GM23248 (cell line): ENCODE data around the gene NR5A2. TPM values are rescaled to one million over a fixed set of nuclear protein-coding genes. Genes with fewer than 3 reads are reported as not detected.

Experiments
- DNase-seq: peaks from one replicate; pipeline ENCODE4 v3.0.0-alpha.2; 2015
- H2AFZ ChIP-seq: fragments of 200-600 bp; sonication (generic); 2 replicates; pipeline ENCODE4 v1.6.1; 2016; ENCODE audit warnings: antibody characterized with exemption
- H3F3A ChIP-seq: fragments of 200-600 bp; sonication (generic); 2 replicates; pipeline ENCODE4 v1.6.1; 2016; ENCODE audit warnings: mild to moderate bottlenecking, antibody characterized with exemption, mixed run types; ENCODE audit not compliant: insufficient read depth
- H3K27ac ChIP-seq: fragments of 200-600 bp; sonication (generic); 2 replicates; pipeline ENCODE4 v1.5.1; 2016; ENCODE audit warnings: mild to moderate bottlenecking
- H3K27me3 ChIP-seq: fragments of 200-600 bp; sonication (generic); replicated peaks from 2 replicates; pipeline ENCODE4 v1.6.1; 2016; ENCODE audit warnings: mild to moderate bottlenecking; ENCODE audit not compliant: insufficient read depth
- H3K36me3 ChIP-seq: fragments of 200-600 bp; sonication (generic); 2 replicates; pipeline ENCODE4 v1.6.1; 2016; ENCODE audit warnings: low read depth, mild to moderate bottlenecking
- H3K4me1 ChIP-seq: fragments of 200-600 bp; sonication (generic); 2 replicates; pipeline ENCODE4 v1.6.1; 2016; ENCODE audit warnings: mild to moderate bottlenecking; ENCODE audit not compliant: insufficient read depth
- H3K4me2 ChIP-seq: fragments of 200-600 bp; sonication (generic); one replicate; pipeline ENCODE4 v1.6.1; 2016; ENCODE audit warnings: mild to moderate bottlenecking; ENCODE audit not compliant: unreplicated experiment
- H3K4me3 ChIP-seq: fragments of 200-600 bp; sonication (generic); 2 replicates; pipeline ENCODE4 v1.5.1; 2016; ENCODE audit warnings: mild to moderate bottlenecking
- H3K79me2 ChIP-seq: fragments of 200-600 bp; sonication (generic); 2 replicates; pipeline ENCODE4 v1.6.1; 2016; ENCODE audit warnings: mild to moderate bottlenecking; ENCODE audit not compliant: insufficient read depth
- H3K9ac ChIP-seq: fragments of 200-600 bp; sonication (generic); 2 replicates; pipeline ENCODE4 v1.6.1; 2016; ENCODE audit warnings: mild to moderate bottlenecking
- H3K9me2 ChIP-seq: fragments of 200-600 bp; sonication (generic); 2 replicates; pipeline ENCODE4 v1.6.1; 2016; ENCODE audit warnings: mixed run types, mild to moderate bottlenecking, moderate library complexity; ENCODE audit not compliant: insufficient read depth
- H3K9me3 ChIP-seq: fragments of 200-600 bp; sonication (generic); one replicate; pipeline ENCODE4 v1.6.1; 2017; ENCODE audit warnings: low read depth
- H4K20me1 ChIP-seq: fragments of 200-600 bp; sonication (generic); 2 replicates; pipeline ENCODE4 v1.6.0; 2016; ENCODE audit not compliant: insufficient read depth
- EZH2 ChIP-seq: fragments of 200-600 bp; sonication (generic); IDR thresholded peaks from 2 replicates; pipeline ENCODE4 v1.6.1; 2018; ENCODE audit warnings: antibody characterized with exemption, mild to moderate bottlenecking; ENCODE audit not compliant: insufficient read depth, poor library complexity, severe bottlenecking
- EZH2phosphoT487 ChIP-seq: fragments of 200-600 bp; sonication (generic); IDR thresholded peaks from 2 replicates; pipeline ENCODE4 v1.6.1; 2018; ENCODE audit warnings: antibody characterized with exemption, moderate library complexity, mild to moderate bottlenecking, low read depth; ENCODE audit not compliant: insufficient read depth
- WGBS, 2 experiments: methylation state at CpG; one replicate each; pipeline ENCODE4 v1.1.6; 2015 to 2017; ENCODE audit warnings: low lambda C conversion rate in 2 of 2, low coverage in 1 of 2; ENCODE audit errors: missing lambda C conversion rate in 2 of 2; 5-methylcytosine and 5-hydroxymethylcytosine counted together
- in situ Hi-C: fragments of 300-500 bp; cut with MboI; formaldehyde crosslinking; loops from 2 replicates; pipeline ENCODE4 v1.15.0; 2020
- polyA plus RNA-seq: library from polyadenylated mRNA; unstranded; fragments of >200 nt; fragmentation: Nextera tagmentation; extraction: Ambion mirVana; gene quantifications from 2 replicates; pipeline ENCODE4 v1.2.1, GENCODE V29; 2016
- total RNA-seq: library from RNA; depleted of rRNA; stranded (reverse); fragments of >200 nt; shearing (Covaris generic); gene quantifications from 2 replicates; pipeline ENCODE4 v1.2.3, GENCODE V29; 2014

The NR5A2 gene
- total and polyA plus RNA-seq, 2 experiments from 2014 or later = 0.06 to 0.65 TPM

GRCh38 chr1:200128944-200129879 lies 101.7 kb downstream of the NR5A2 start:
- Histone ChIP-seq H3K9me2 (no peaks in the 10 kb centered on the region), H3K27me3 (no peaks in the 10 kb centered on the region), H3K4me2 (no peak overlapping the region), H3K4me3 (no peak overlapping the region), H2AFZ (peak overlapping the region; percentile 15; the same call in 1 of the 2 replicates), H3F3A (no peaks in the 10 kb centered on the region), H3K9ac (no peak overlapping the region), H3K36me3 (no peaks in the 10 kb centered on the region), H3K27ac (no peak overlapping the region), H4K20me1 (no peaks in the 10 kb centered on the region), H3K4me1 (no peaks in the 10 kb centered on the region), H3K79me2 (no peaks in the 10 kb centered on the region), H3K9me3 (no peaks in the 10 kb centered on the region)
- no peak for TF ChIP-seq EZH2phosphoT487
- TF ChIP-seq EZH2 = no peak
- WGBS, 2 experiments = 25 to 36% methylated on average over 5 of the region's 5 CpGs
- no peak for DNase-seq
- in situ Hi-C loops = loop anchor here (25.0 kb wide), 2 partner anchors 358 to 442 kb away; no protein-coding TSS in a partner anchor

- TF ChIP-seq EZH2 (no peak), EZH2phosphoT487 (no peak)
- H3K79me2 ChIP-seq = no peaks in the 10 kb centered on the region
- 67 to 85% methylated on average over 1 of the region's 1 CpG for WGBS, 2 experiments
- no peaks in the 10 kb centered on the region for H3K9me2 ChIP-seq
- H3K9ac ChIP-seq = no peak overlapping the region
- no peaks in the 10 kb centered on the region for H3K4me1 ChIP-seq
- peak; percentile 33 for DNase-seq
- H3K4me3 ChIP-seq = no peak overlapping the region
- in situ Hi-C loops = loop anchor here (25.0 kb wide), 2 partner anchors 357 to 443 kb away; no protein-coding TSS in a partner anchor
- H3K27me3 ChIP-seq = no peaks in the 10 kb centered on the region
- H3K27ac ChIP-seq = no peak overlapping the region
- H2AFZ ChIP-seq = no peak overlapping the region
- no peak overlapping the region for H3K4me2 ChIP-seq
- H3F3A ChIP-seq = no peaks in the 10 kb centered on the region
- no peaks in the 10 kb centered on the region for H3K9me3 ChIP-seq
- no peaks in the 10 kb centered on the region for H4K20me1 ChIP-seq
- H3K36me3 ChIP-seq = no peaks in the 10 kb centered on the region
These were observed 103.0 kb downstream of the NR5A2 start for GRCh38 chr1:200130552-200130951.

DNA sequence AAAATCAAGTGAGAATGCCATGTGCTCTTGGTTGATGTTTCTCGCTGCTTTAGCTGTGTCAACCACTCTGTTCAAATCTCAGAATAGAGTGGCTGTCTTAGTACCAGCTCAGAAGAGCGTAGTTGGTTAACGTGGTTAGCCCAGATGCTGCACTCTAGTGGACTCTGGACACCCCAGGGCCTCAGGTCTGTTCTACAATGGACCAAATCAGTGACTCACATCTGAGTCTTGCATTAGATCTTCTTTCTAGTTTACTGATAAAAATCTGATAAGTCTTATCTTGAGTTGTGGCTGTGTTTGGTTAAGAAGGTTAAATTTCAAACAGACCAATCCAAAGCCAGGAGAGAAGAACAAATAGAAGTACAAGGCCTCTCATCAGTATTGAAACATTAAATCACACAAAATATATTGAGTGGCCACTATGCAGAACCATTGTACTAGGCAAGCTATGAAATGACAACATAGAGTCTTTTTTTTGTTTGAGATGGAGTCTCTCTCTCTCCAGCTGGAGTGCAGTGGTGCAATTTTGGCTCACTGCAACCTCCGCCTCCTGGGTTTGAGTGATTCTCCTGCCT lies 104.1 kb downstream of the NR5A2 start:
- Histone ChIP-seq H3K27ac (no peak overlapping the region), H3K4me1 (no peaks in the 10 kb centered on the region), H3K4me3 (no peak overlapping the region), H3K27me3 (no peaks in the 10 kb centered on the region), H4K20me1 (no peaks in the 10 kb centered on the region), H3K4me2 (no peak overlapping the region), H3K9ac (no peak overlapping the region), H3K9me2 (no peaks in the 10 kb centered on the region), H3K79me2 (no peaks in the 10 kb centered on the region), H3F3A (no peaks in the 10 kb centered on the region), H3K36me3 (no peaks in the 10 kb centered on the region), H2AFZ (no peak overlapping the region), H3K9me3 (no peaks in the 10 kb centered on the region)
- no peak for DNase-seq
- WGBS, 2 experiments = 67 to 80% methylated on average over 4 of the region's 4 CpGs
- in situ Hi-C loops = loop anchor here (25.0 kb wide), 2 partner anchors 356 to 444 kb away; no protein-coding TSS in a partner anchor
- TF ChIP-seq EZH2 (no peak), EZH2phosphoT487 (no peak)

DNA sequence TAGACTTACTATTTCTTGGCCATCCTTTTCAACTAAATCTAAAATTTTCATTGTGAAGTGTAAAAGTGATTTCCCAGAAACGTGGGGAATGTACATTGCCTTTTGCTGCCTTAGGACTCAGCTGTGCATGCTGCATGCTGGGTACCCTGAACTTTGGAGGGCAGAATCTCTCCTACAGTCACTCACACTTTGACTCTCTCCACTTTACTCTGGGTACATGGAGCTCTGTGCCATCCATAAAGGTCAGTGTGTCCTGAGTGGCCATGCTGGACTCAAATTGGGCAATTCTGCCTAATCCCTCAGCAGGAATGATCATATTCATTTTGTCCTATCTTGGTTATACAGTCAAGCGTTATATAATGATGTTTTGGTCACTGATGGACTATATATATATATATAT lies 105.6 kb downstream of the NR5A2 start:
- no peaks in the 10 kb centered on the region for H3K27me3 ChIP-seq
- no peak overlapping the region for H3K27ac ChIP-seq
- H3K36me3 ChIP-seq = no peaks in the 10 kb centered on the region
- no peak overlapping the region for H3K9ac ChIP-seq
- H3K9me2 ChIP-seq = no peaks in the 10 kb centered on the region
- no peaks in the 10 kb centered on the region for H4K20me1 ChIP-seq
- no peak overlapping the region for H3K4me3 ChIP-seq
- no peaks in the 10 kb centered on the region for H3K9me3 ChIP-seq
- 71 to 81% methylated on average over 2 of the region's 2 CpGs for WGBS, 2 experiments
- in situ Hi-C loops = loop anchor here (25.0 kb wide), 2 partner anchors 354 to 446 kb away; no protein-coding TSS in a partner anchor
- H3K4me2 ChIP-seq = no peak overlapping the region
- no peak overlapping the region for H2AFZ ChIP-seq
- no peak for DNase-seq
- no peaks in the 10 kb centered on the region for H3K4me1 ChIP-seq
- TF ChIP-seq EZH2 (no peak), EZH2phosphoT487 (no peak)
- no peaks in the 10 kb centered on the region for H3F3A ChIP-seq
- H3K79me2 ChIP-seq = no peaks in the 10 kb centered on the region
